Neuronal stem cell (in vitro differentiated cells): ENCODE results near the gene KRT2.
A peak's percentile ranks its signal among the peaks of the same experiment; 100 is the strongest.

Source experiments
- DNase-seq: peaks from one replicate; pipeline ENCODE4 v3.0.0-alpha.2; 2013; ENCODE audit warnings: low spot score
- H2AFZ ChIP-seq: one replicate; pipeline ENCODE4 v1.6.1; 2013; ENCODE audit warnings: mild to moderate bottlenecking, low read length, inconsistent platforms
- H2AK5ac ChIP-seq: 2 replicates; pipeline ENCODE4 v1.6.1; 2013; ENCODE audit warnings: low read depth, mild to moderate bottlenecking, inconsistent platforms, low read length, moderate library complexity, mixed read lengths
- H2BK120ac ChIP-seq: 2 replicates; pipeline ENCODE4 v1.6.1; 2013; ENCODE audit warnings: low read depth, mild to moderate bottlenecking, inconsistent platforms, low read length, moderate library complexity, mixed read lengths
- H2BK12ac ChIP-seq: one replicate; pipeline ENCODE4 v1.6.1; 2013; ENCODE audit warnings: low read length, inconsistent platforms
- H2BK15ac ChIP-seq: 2 replicates; pipeline ENCODE4 v1.6.1; 2013; ENCODE audit warnings: mild to moderate bottlenecking, low read length, inconsistent platforms, mixed read lengths
- H2BK5ac ChIP-seq: one replicate; pipeline ENCODE4 v1.6.1; 2013; ENCODE audit warnings: inconsistent platforms, mild to moderate bottlenecking, low read length, moderate library complexity
- H3K14ac ChIP-seq: one replicate; pipeline ENCODE4 v1.6.1; 2013; ENCODE audit warnings: low read length, inconsistent platforms
- H3K18ac ChIP-seq: 2 replicates; pipeline ENCODE4 v1.6.1; 2013; ENCODE audit warnings: low read length, inconsistent platforms
- H3K23ac ChIP-seq: 2 replicates; pipeline ENCODE4 v1.6.1; 2013; ENCODE audit warnings: low read depth, mild to moderate bottlenecking, mixed read lengths, low read length, inconsistent platforms; ENCODE audit not compliant: poor library complexity
- H3K27ac ChIP-seq: replicated peaks from 3 replicates; pipeline ENCODE4 v1.5.1; 2013; ENCODE audit warnings: low read length, inconsistent platforms
- H3K27me3 ChIP-seq, 3 experiments: 2 replicates each; pipeline ENCODE4 v1.6.1; 2013; ENCODE audit warnings: low read length in 3 of 3, mild to moderate bottlenecking in 2 of 3, inconsistent platforms in 1 of 3, low read depth in 1 of 3, mixed read lengths in 1 of 3, moderate library complexity in 1 of 3; ENCODE audit not compliant: control insufficient read depth in 3 of 3, insufficient read depth in 3 of 3
- H3K36me3 ChIP-seq, 2 donors: replicated peaks in 1 of 2; 2 replicates each; pipeline ENCODE4 v1.6.1; 2013; ENCODE audit warnings: low read length in 2 of 2; ENCODE audit not compliant: control insufficient read depth in 2 of 2, insufficient read depth in 2 of 2
- H3K4ac ChIP-seq: 2 replicates; pipeline ENCODE4 v1.6.1; 2013; ENCODE audit warnings: inconsistent platforms, mild to moderate bottlenecking, low read length, moderate library complexity
- H3K4me1 ChIP-seq, 2 donors: 1 replicate in 1 of 2; 2 replicates in 1 of 2; pipeline ENCODE4 v1.6.1; 2013; ENCODE audit warnings: low read length in 2 of 2, low read depth in 1 of 2; ENCODE audit not compliant: control insufficient read depth in 2 of 2, insufficient read depth in 1 of 2
- H3K4me2 ChIP-seq: one replicate; pipeline ENCODE4 v1.6.1; 2013; ENCODE audit warnings: mild to moderate bottlenecking, low read length, inconsistent platforms; ENCODE audit not compliant: insufficient read depth, poor library complexity, severe bottlenecking
- H3K4me3 ChIP-seq, 2 donors: 2 replicates each; pipeline ENCODE4 v1.5.1; 2013; ENCODE audit warnings: low read length in 2 of 2, mild to moderate bottlenecking in 2 of 2, inconsistent platforms in 1 of 2, moderate library complexity in 1 of 2
- H3K79me1 ChIP-seq: one replicate; pipeline ENCODE4 v1.6.1; 2013; ENCODE audit warnings: low read depth, mild to moderate bottlenecking, inconsistent platforms, low read length, moderate library complexity
- H3K9ac ChIP-seq: one replicate; pipeline ENCODE4 v1.6.1; 2013; ENCODE audit warnings: mild to moderate bottlenecking, low read depth, low read length, inconsistent platforms; ENCODE audit not compliant: poor library complexity
- H3K9me3 ChIP-seq, 2 donors: replicated peaks in 1 of 2; 2 replicates each; pipeline versions ENCODE3 to v1.6.1; 2013; ENCODE audit warnings: low read length in 2 of 2, mild to moderate bottlenecking in 2 of 2, inconsistent platforms in 1 of 2, low read depth in 1 of 2, mixed read lengths in 1 of 2, moderate library complexity in 1 of 2; ENCODE audit not compliant: control insufficient read depth in 2 of 2, insufficient read depth in 1 of 2
- H4K8ac ChIP-seq: one replicate; pipeline ENCODE4 v1.6.1; 2013; ENCODE audit warnings: low read depth, mild to moderate bottlenecking, inconsistent platforms, low read length, moderate library complexity
- H4K91ac ChIP-seq: one replicate; pipeline ENCODE4 v1.6.1; 2013; ENCODE audit warnings: low read length, low read depth, mild to moderate bottlenecking, inconsistent platforms; ENCODE audit not compliant: poor library complexity
- WGBS, 2 donors: extraction: QIAGEN DNeasy Blood & Tissue Kit; methylation state at CpG; one replicate each; pipeline ENCODE4 v1.1.7; 2013; ENCODE audit warnings: missing lambda C conversion rate in 2 of 2, mixed read lengths in 1 of 2; ENCODE audit not compliant: insufficient read length in 2 of 2, insufficient replicate concordance in 1 of 2; ENCODE audit errors: extremely low coverage in 2 of 2; 5-methylcytosine and 5-hydroxymethylcytosine counted together

The KRT2 gene

DNA sequence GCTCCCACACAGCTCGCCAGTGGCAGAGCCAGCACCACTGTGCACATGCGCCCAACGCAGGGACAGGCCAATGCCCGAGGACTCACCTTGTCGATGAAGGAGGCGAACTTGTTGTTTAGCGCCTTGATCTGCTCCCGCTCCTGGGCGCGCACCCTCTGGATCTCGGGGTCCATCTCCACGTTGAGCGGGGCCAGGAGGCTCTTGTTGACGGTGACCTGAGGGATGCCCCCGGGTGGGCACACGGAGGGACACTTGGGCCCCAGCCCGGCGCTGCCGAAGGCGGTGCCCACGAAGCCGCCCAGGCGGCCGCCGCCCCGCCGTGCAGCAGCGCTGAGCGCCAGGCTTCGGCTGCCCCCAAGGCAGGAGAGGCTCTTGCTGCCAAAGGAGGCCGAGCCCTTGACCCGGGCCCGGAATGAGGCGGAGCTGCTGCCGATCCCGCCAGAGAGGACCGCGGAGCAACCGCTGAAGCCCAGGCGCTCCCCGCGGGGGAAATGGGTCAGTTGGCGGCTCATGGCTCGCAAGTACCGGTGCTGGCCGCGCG is 51.0 kb downstream of the KRT2 start, which contains the start of gene KRT72:
TSS of gene KRT72 (minus strand) at position 523 of the 541 bp plus-strand sequence. CDS start at position 512, 11 bp downstream.
- Histone ChIP-seq H3K9me3 (no peaks in the 10 kb centered on the region), H3K4me1 (no peaks in the 10 kb centered on the region), H3K18ac (peak within 1 kb of the TSS; percentile 20), H2AK5ac (no peak within 1 kb of the TSS), H3K4me2 (no peak within 1 kb of the TSS), H4K8ac (no peak within 1 kb of the TSS), H3K9ac (no peak within 1 kb of the TSS), H3K14ac (peak within 1 kb of the TSS; percentile 77), H2BK120ac (no peak within 1 kb of the TSS), H4K91ac (no peak within 1 kb of the TSS), H3K27me3 (no peaks in the 10 kb centered on the region), H3K36me3 (no peaks in the 10 kb centered on the region), H3K27ac (no peak within 1 kb of the TSS), H3K4me3 (no peak within 1 kb of the TSS), H2BK5ac (peak within 1 kb of the TSS; percentile 45), H3K23ac (no peak within 1 kb of the TSS), H3K4ac (no peak within 1 kb of the TSS), H2BK12ac (no peak within 1 kb of the TSS), H3K79me1 (no peaks in the 10 kb centered on the region), H2AFZ (no peak within 1 kb of the TSS), H2BK15ac (no peak within 1 kb of the TSS)
- DNase-seq = no peak
- no CpG with 5 or more reads among the region's 48 CpGs for WGBS, 2 donors

DNA sequence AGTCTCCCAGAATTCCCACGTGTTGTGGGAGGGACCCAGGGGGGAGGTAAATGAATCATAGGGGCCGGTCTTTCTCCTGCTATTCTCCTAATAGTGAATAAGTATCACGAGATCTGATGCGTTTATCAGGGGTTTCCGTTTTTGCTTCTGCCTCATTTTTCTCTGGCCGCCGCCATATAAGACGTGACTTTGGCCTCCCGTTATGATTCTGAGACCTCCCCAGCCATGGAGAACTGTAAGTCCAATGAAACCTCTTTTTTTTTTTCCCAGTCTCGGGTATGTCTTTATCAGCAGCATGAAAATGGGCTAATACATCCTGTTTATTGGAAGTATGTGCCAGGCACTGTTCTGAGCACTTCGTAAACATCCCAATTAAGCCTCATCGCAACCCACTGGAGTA is 51.5 kb downstream of the KRT2 start:
- Histone ChIP-seq H3K23ac (no peak overlapping the region), H3K9ac (no peak overlapping the region), H3K36me3 (no peaks in the 10 kb centered on the region), H3K4me2 (no peak overlapping the region), H4K8ac (no peak overlapping the region), H3K27me3 (no peaks in the 10 kb centered on the region), H3K18ac (no peak overlapping the region), H3K4me1 (no peaks in the 10 kb centered on the region), H3K79me1 (no peaks in the 10 kb centered on the region), H3K4ac (no peak overlapping the region), H3K9me3 (no peaks in the 10 kb centered on the region), H3K27ac (no peak overlapping the region), H2BK15ac (no peak overlapping the region), H2AFZ (no peak overlapping the region), H2BK5ac (no peak overlapping the region), H2BK120ac (no peak overlapping the region), H2BK12ac (no peak overlapping the region), H2AK5ac (no peak overlapping the region), H4K91ac (no peak overlapping the region), H3K14ac (no peak overlapping the region), H3K4me3 (no peak overlapping the region)
- no peak for DNase-seq
- WGBS, 2 donors = no CpG with 5 or more reads among the region's 12 CpGs

DNA sequence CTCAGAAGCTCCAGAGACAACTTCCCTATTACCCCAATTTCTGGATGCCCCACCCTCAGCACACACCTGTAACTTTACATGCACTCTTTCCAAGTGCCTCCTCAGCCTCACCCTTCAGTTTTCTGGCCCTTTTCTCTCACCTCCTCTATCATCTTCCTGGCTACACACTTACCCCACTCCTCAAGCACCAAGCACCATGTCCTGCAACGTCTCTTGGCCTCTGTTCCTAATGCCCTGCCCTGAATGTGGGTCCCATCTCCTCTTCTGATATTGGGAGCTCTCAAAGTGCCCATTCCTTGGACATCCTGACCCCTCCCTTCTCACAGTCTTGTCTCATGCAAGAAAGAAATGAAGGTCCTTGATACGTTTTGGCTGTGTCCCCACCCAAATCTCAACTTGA is 51.9 kb downstream of the KRT2 start:
- H2BK5ac ChIP-seq = no peak overlapping the region

DNA sequence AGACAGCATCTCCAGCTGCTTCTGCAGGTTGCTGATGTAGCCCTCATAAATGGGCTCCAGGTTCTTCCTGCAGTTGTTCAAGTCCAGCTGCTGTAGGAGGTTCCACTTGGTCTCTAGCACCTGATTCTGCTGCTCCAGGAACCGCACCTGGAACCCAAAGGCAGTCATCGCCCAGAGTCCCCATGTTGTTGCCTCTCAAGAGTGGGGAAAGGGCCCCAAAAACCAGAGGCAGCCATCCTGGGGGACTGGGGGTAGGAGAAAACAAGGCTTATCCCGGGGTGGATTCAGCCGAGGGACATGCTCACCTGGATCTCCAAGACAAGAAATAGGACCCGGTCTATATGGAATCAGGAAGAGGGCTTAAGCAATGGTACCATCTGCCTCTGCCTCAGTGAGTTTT is 53.0 kb downstream of the KRT2 start:
- no peaks in the 10 kb centered on the region for H3K27me3 ChIP-seq
- WGBS, 2 donors = no CpG with 5 or more reads among the region's 5 CpGs

More for the DNA sequence above, 51.9 kb downstream of the KRT2 start:
- no peaks in the 10 kb centered on the region for H3K36me3 ChIP-seq
- H3K27me3 ChIP-seq = no peaks in the 10 kb centered on the region
- no peak overlapping the region for H4K8ac ChIP-seq
- H3K27ac ChIP-seq = no peak overlapping the region
- H3K79me1 ChIP-seq = no peaks in the 10 kb centered on the region
- no peak overlapping the region for H3K23ac ChIP-seq
- no peak overlapping the region for H4K91ac ChIP-seq
- no peak overlapping the region for H3K9ac ChIP-seq
- no peak overlapping the region for H2BK12ac ChIP-seq
- H2BK15ac ChIP-seq = no peak overlapping the region
- H3K4ac ChIP-seq = no peak overlapping the region
- no peak overlapping the region for H3K4me3 ChIP-seq
- no peaks in the 10 kb centered on the region for H3K4me1 ChIP-seq
- no peak overlapping the region for H3K18ac ChIP-seq
- H3K9me3 ChIP-seq = no peaks in the 10 kb centered on the region
- no peak overlapping the region for H2BK120ac ChIP-seq
- WGBS, 2 donors = no CpG with 5 or more reads among the region's 2 CpGs
- no peak overlapping the region for H3K4me2 ChIP-seq
- H2AK5ac ChIP-seq = no peak overlapping the region
- no peak overlapping the region for H3K14ac ChIP-seq
- DNase-seq = no peak
- H2AFZ ChIP-seq = no peak overlapping the region

More for the DNA sequence above, 53.0 kb downstream of the KRT2 start:
- no peaks in the 10 kb centered on the region for H3K36me3 ChIP-seq
- H3K14ac ChIP-seq = peak overlapping the region; percentile 21
- DNase-seq = no peak
- H2AFZ ChIP-seq = no peak overlapping the region
- no peaks in the 10 kb centered on the region for H3K79me1 ChIP-seq
- no peak overlapping the region for H3K4me2 ChIP-seq
- H3K4me3 ChIP-seq = no peak overlapping the region
- H2BK15ac ChIP-seq = no peak overlapping the region
- H2BK5ac ChIP-seq = no peak overlapping the region
- no peak overlapping the region for H3K27ac ChIP-seq
- no peak overlapping the region for H2BK120ac ChIP-seq
- H3K4me1 ChIP-seq = no peaks in the 10 kb centered on the region
- H4K8ac ChIP-seq = no peak overlapping the region
- H3K9ac ChIP-seq = no peak overlapping the region
- H3K4ac ChIP-seq = no peak overlapping the region
- no peak overlapping the region for H3K18ac ChIP-seq
- H2AK5ac ChIP-seq = peak overlapping the region; percentile 14
- no peak overlapping the region for H4K91ac ChIP-seq
- H3K23ac ChIP-seq = no peak overlapping the region
- no peak overlapping the region for H2BK12ac ChIP-seq
- H3K9me3 ChIP-seq = no peaks in the 10 kb centered on the region
